Ramos (cell line): Measurements from ENCODE around the gene PARM1.
"Not testable (repeated sequence)": the region's sequence is repeated elsewhere in the genome, so short reads cannot be mapped to it uniquely, and the experiment has no call there.

Experiments used
- in situ Hi-C: fragments of 300-500 bp; cut with MboI; formaldehyde crosslinking; loops from one replicate; pipeline ENCODE4 v1.14.3; 2022; ENCODE audit warnings: low sequenced_read_pairs; ENCODE audit not compliant: unreplicated experiment

The PARM1 gene

DNA sequence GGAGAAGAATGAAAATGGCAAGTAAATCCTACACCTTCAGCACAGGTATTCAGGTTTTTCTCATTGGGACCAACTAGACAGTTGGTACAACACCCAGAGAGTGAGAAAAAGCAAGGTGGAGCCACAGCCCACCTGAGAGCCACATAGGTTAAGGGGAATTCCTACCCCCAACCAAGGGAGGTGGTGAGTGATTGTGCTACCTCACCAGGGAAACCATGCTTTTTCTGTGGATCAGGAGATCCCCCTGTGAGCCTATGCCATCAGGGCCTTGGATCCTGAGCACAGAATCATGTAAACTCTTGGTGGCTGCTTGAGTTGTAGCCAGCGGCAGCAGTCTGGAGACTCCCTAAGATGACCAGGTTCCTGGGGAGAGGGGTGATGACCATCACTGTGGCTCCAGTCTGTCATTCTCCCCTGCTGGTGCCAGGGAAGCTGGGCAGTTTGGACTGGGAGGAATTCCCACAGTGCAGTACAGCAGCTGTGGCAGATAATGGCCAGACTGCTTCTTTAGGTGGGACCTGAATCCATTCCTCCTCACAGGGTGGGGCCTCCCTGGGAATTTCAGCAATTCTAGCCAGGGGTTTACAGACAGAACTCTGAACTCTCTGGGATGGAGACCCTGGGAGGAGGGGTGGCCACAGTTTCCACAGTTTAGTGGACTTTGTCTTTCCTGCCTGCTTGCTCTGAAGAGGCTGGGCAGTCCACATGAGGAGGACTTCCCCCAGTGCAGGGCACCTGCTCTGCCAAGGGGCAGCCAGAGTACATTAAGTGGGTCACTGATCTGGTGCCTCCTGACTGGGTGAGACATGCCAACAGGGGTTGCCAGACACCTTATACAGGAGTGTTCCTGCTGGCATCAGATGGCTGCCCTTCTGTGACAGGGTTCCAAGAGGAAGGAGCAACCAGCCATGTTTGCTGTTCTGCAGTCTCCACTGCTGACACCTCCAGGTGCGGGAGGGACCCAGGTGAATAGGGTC, 43.2 kb downstream of the PARM1 start:
- in situ Hi-C loops = no loop called here

DNA sequence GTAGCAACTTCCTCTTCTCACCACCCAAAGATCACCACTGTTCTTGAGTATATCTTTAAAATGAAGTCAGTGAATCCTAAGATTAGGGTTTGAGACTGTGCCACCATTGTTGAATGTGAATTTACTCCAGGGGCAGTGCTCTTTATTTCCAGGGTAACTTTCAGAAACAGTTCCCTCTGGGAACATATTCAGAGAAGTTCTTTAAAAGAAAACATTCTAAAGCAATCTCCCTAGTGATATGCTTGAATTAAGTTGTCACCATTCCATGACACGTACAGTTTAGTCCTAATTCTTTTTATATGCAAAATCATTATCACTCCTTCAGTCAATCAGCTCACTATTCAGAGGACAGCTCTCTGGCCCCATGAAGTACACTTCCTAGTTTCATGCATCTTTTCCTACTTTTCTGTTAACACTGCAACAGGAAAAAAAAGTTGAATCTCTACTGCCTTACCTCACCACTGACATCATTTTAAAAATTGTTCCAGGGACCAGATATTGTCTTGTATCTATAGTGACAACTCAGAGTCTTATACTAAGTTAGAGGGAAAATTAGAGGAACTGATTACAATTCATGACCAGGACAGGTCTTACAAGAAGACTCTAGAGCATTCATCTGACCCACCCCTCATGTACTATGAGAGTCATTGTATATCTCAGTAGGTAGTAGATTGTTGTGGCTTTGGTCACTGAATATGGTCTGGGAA, 49.8 kb downstream of the PARM1 start:
- in situ Hi-C loops = no loop called here

DNA sequence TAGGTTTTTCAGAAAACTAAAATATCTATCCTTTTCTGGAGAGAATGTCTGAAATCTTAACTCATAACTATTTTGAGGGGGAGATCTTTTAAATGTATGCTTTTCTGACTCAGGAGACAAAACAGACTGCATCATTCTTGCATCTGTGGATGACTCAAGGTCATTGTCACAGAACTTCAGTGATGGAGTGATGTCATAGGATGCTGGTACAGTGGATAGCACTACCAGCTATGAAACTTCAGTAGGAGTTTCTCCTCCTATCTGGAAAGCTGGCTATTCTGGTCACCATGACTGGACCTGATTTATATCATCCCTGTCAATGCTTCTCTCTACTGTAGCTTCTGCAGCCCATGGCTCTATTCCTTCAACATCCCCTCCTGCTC, 50.3 kb downstream of the PARM1 start:
- in situ Hi-C loops = no loop called here

DNA sequence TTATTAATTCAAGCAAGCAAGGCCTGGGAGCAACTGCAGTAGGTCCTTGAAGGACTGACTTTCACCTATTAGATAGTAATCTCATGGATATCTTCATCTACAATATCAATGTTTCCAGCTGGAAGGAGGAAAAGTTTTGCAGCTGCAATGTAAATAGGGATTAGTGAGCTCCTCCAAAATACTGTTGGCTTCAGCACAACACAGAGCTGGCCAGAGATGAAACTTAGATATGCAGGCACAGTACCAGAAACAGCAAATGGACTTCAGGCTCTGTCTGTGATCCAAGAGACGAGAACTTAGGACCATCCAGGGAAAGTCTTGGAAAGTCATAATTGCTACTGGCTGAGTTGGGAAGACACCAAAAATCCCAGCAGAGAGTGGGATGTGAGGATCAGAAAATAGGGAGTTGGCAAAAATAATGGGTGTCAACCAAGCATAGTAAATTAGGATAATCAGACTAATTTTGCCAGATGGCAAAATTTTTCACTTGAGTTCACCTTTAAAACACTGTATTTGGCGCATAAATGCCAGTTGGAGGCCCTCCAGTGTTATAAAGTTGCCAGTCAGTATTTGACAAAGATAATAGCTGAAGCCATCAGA, 57.5 kb downstream of the PARM1 start:
- in situ Hi-C loops = no loop called here

DNA sequence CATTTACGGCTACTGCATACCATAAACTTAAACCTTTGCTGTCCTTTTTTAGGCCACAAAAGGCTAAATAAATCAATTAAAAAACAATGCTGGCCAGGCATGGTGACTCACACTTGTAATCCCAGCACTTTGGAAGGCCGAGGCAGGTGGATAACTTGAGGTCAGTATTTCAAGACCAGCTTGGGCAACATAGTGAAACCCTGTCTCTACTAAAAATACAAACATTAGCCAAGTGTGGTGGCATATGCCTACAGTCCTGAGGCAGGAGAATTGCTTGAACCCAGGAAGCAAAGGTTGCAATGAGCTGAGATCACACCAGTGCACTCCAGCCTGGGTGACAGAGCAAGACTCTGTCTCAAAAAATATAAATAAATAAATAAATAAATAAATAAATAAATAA, 61.5 kb downstream of the PARM1 start:
- in situ Hi-C loops = not testable (repeated sequence)

DNA sequence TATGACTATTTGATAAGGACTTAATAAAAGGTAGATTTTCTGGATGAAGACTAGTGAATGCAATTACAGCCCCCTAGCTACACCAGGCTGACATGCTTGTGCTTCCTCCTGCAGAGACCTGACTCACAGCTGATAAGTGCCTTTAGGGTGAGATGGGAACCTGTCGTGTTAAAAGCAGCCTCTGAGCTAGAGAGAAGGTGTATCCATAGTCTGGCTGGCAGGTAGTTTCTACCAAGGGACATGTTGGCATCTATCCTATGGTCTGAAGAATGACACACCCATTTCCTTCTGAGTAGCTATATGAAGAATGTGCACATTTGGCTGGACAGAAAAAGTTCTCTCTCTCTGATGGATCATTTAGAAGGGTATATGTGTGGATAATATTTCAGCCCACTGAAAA, 64.1 kb downstream of the PARM1 start:
- in situ Hi-C loops = no loop called here

DNA sequence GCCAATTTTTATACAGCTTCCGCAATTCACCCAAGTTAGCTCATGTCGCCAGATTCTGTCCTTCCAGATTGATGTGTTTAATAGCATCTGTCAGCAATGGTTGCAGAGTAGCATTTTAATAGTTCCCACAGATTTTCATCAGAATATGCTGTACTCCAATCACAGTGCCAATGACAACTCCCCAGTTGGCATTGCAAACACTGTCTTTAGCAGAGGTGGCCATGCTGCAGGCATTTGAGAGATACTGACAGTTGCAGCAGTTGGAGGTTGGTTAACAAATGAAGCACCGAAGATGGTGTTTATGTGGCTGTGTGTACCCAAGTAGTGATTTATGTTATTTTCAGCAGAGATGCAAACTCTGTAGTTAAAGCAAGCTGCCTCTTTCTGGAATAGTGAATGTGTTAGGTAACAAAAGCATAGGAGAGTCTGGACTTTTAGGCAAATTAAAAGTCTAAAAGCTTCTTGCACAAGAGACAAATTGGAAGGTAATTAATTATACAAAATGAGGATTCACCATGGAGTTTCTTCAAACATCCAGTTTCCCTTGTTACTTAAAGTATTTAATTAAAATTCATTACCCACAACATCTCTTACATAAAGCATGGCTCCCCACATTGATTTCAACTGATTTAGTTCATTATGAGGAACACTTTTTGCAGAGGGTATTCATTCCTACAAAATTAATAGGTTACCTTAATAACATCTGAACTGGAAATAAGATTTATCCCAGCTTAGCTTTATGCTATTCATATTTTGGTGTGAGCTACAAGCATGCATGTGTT, 65.2 kb downstream of the PARM1 start:
- in situ Hi-C loops = no loop called here

DNA sequence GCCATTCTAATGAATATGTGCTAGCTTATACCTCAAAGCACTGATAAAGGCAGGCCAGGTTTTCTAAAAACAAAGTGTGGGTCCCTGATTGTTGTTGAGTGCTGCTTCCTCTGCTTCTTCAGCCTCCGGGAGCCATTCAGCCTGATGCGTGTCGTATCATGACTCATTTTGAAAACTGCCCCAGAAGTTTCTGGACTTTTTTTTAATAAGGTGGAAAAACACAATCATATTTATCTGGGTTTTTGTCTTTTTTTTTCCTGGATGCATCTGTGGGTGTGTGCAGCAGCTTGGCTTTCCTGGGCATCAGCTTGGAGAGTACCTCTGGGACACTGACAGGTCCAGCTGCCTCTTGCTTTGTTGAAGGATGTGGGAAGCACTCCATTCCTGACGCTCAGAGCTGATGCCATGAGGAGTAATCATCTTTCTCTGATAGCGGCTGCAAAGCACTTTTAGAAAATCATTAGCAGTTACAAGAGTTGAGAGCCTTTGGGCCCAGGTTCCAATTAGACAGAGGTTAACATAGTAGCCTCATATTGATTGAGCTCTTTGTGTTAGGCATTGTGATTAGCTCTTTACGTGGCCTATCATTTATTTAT, 66.9 kb downstream of the PARM1 start:
- in situ Hi-C loops = no loop called here

DNA sequence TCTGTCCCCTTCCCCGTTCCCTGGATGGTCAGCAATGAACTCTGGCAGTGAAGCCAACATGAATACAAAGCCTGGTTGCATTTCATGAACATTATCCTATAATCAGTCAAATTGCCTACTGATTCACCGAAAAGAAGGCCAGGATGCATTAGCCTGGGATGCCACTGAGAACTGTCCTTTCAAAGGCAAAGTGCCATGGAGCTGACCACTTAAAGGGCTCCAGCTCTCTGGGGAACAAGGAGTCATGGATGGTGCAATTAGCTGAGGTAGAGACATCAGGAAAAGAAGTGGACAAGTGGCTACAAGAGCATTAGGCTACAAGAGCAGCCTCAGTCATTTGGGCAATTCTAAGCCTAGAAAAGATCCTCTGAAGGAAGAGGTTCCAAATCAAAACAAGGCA, 69.0 kb downstream of the PARM1 start:
- in situ Hi-C loops = no loop called here

DNA sequence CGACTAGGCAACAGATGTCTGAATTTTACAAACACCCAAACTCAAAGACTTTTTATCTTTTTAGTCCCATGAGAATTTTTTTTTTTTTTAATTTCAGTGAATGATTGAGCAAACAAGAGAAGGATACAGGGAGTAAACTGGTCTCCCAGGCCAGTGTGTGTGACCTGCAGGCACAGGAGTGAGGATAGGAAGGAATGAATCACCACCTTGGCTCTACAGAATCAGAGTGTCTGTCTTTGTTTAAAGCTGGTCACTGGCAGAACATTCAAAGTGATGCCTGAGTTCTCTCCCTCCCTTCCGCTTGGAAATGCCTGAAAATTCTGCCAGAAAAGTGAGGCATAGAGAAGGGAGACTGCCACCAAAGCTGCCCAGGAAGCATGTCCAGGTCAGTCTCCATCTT, 69.5 kb downstream of the PARM1 start:
- in situ Hi-C loops = no loop called here

DNA sequence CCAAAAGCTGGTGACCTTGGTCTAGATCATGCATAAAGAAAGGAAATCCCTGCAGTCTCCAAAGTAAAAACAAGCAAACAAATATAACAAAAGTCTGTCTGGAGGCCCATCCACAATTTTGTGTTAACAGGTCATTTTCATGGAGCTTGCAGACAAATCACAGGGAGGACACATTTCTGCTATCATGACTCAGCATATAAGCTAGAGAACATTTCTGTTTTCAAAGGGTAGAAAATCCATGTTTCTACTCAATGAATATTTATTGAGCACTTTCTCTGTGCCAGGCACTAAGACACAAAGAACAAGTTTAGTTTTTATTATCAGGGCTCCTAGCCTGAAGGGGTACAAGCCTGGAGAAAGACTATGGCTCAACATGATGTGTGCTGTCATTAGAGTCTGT, 71.1 kb downstream of the PARM1 start:
- in situ Hi-C loops = no loop called here

DNA sequence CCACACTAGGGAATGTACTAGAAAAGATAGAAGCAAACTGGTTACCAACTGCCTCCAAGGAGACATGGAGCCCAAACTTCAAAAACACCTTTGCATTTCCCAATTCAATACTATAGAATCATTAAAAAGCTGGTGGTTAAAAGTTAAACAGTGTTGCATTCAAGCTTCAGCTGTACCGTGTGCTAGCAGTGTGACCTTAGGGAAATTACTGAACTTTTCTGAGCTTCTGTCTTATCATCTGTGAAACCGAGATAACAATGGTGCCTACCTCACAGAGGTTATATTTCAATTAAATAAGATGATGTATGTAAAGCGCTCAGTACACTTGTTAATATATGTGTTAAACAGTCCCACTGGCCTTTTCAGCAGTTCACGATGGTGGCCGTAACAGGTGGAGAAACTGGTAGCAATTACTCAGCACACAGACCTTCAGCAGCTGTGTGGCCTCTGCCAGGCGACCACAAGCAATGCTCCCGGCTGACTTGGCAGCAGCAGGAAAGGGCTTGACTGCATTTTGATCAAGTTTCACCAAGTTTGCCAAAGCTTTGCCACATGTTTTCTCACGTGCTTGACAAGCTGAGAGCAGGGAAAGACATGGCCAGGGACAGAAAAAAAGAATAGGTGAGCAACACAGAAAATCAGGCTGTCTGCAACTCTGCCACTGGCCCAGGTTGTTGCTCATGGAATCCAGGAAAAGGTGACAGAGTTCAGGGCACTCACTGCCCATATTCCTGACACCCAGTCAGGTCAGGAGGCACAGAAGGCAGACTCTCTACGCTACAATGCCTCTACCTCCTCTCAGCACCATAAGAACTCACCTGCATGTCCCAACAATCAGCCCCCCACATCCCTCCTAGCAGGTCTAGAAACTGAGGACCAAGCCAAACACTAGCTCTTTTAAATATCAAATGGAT, 72.1 kb downstream of the PARM1 start:
- in situ Hi-C loops = no loop called here

DNA sequence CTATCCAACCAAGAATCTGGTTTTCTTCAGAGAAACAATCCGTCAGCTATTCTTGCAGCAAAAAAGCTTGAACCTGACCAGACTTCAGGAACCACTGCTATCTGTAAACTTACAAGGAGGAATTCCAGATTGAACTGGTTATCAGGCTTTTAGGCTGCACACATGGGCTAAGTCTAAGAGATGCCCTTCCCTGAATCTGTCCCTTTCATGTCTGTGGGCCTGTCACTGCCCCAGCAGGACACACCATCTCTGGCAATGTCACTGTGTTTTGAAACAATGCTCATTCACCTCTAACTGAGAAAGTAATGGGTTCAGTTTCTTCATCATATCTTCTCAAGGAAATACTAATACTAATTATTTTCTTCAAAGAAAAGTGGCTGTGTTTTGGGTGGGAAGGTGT, 72.8 kb downstream of the PARM1 start:
- in situ Hi-C loops = no loop called here

DNA sequence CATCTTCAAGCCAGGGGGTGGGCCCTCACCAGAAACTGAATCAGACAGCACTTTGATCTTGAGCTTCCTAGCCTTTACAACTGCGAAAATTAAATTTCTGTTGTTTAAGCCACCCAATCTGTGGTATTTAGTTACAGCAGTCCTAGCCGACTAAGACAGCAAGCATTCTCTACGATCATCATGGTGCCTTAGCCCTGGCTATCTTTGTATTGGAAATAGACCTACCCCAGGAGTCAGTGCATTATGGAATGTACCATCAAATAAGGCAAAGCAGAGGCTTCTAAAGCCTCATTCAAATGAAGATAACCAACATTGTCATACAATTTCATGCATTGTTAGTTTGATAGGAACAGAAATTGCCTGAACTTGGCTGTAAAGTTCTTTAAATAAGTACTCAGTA, 75.0 kb downstream of the PARM1 start:
- in situ Hi-C loops = no loop called here

DNA sequence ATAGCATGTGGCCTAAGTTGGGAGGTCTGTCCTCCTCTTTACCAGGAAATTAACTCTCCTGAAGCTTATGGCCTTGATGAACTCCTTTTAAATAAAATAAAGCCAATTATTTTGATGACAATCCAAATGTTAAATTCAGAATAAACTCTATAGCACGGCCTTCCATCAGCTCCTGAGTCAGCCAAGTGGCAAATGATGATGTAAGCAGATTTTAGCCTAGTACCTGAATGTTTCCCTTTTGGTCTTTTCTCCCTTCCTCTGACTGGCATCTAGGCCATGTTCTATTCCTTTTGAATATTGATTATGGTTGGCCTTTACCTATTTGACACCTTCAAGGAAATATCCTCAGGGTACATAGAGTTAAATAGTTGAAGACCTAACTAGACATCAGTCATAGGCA, 76.2 kb downstream of the PARM1 start:
- in situ Hi-C loops = no loop called here

DNA sequence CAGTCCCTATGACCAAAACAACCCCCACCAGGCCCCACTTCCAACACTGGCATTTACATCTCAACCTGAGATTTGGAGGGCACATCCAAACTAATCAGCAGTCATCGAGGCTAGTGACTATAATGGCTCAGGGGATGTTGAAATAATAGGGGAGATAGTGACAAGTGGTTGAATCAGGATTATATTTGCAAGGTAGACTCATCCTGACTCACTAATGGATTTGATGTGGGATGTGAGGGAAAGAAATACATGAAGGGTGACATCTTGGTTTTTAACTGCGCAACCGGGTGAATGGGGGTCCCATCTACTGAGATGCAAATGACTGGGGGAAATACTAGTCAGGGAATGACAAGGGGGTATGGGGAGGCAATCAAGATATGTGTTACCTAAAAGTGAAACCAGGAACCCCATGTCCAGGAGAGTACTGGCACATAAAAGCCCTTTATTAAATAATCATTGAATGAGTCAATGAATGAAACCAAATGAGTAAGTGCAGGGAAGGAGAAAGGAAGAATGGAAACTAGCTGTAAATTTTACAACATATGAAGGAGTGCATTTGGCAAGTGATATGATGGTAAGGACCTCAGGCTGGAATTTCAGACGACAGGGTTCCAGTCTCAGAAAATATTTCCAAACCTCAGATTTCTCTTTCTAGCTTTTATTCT, 78.3 kb downstream of the PARM1 start:
- in situ Hi-C loops = no loop called here

DNA sequence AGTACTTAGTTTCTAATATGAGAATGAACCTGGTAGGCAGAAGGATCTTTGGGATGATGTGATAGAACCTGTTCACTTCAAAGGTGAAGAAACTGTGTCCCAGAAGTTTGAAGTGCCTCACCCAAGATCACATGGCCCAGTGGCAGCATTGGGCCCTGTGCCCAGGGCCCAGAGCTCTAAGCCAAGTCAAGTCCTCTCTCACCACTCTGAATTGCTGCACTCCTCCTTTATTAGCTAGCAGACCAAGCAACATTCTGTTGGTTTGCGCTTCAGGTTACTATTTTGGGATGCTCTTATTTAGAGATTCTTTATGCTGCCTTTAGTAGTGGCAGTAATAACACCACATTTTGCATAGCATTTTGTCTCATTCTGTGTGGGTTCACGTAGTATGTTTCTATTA, 82.7 kb downstream of the PARM1 start:
- in situ Hi-C loops = no loop called here

DNA sequence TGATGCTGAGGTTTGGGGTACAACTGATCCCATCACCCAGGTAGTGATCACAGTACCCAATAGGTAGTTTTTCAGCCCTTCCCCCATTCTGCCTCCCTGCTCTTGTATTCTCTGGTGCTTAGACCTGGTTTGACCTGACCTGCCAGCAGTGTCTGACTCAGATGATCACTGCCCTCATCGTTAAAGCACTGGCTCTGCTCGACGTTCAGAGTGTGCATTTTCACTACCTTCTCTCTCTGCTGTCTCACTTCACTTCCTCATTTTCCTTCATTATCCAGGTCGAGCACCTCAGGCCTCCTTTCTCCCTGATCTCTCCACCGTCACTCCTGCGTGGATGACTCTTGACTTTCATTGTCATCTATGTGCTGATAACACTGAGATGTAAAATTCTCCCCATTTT, 83.6 kb downstream of the PARM1 start:
- in situ Hi-C loops = no loop called here
